PFSK-1 (cell line): ENCODE data around the gene KCNMA1.

Experiments used
- POLR2AphosphoS5 ChIP-seq: IDR thresholded peaks from 2 replicates; pipeline ENCODE4 v1.6.1; 2012; ENCODE audit warnings: low read depth, mild to moderate bottlenecking, control low read depth, low read length, moderate library complexity
- SIN3A ChIP-seq: IDR thresholded peaks from 2 replicates; pipeline ENCODE4 v1.6.1; 2012; ENCODE audit warnings: mild to moderate bottlenecking, low read length, moderate library complexity, borderline replicate concordance; ENCODE audit not compliant: insufficient read depth

DNA sequence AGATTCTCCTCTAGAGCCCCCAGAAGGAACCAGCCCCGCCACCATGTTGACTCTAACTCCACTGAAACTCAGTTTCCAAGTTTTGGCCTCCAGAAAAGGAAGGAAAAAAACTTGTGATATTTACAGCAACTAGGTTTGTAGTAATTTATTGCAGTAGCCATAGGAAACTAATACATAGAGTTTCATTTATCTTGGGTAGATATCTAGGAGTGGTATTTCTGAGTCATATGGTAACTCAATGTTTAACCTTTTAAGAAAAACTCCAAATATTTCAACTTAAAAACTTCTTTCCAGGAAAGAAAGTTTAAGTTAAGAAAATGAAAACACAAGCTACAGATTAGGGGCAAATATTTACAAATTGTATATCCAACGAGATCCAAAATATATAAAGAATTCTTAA lies 576.7 kb downstream of the KCNMA1 start:
- TF ChIP-seq POLR2AphosphoS5: no peak
- TF ChIP-seq SIN3A: no peak
